NCI-H510A (cell line): ENCODE measurements around the gene BCORL1.

ENCODE experiments used
- DNase-seq: peaks from one replicate; lab custom pipeline; 2025; lab: John Stamatoyannopoulos, UW

The BCORL1 gene

GRCh38 chrX:130014356-130014755, 31.9 kb downstream of the BCORL1 start:
- no peak for DNase-seq

GRCh38 chrX:130014770-130015169, 32.3 kb downstream of the BCORL1 start:
- DNase-seq = no peak

- DNase-seq = no peak
Observed at GRCh38 chrX:130015181-130015580, 32.7 kb downstream of the BCORL1 start.

- no peak for DNase-seq
Observed at GRCh38 chrX:130018143-130018542, 35.7 kb downstream of the BCORL1 start.

- no peak for DNase-seq
Observed at GRCh38 chrX:130020661-130021324, 38.4 kb downstream of the BCORL1 start.

GRCh38 chrX:130024127-130024526, 41.7 kb downstream of the BCORL1 start:
- peak; percentile 0 for DNase-seq

- no peak for DNase-seq
Observed at GRCh38 chrX:130025256-130025655, 42.8 kb downstream of the BCORL1 start.

GRCh38 chrX:130027569-130027968, 45.1 kb downstream of the BCORL1 start:
- DNase-seq = no peak

- DNase-seq = peak; percentile 1
Observed at GRCh38 chrX:130028196-130028595, 45.8 kb downstream of the BCORL1 start.

GRCh38 chrX:130030826-130031225, 48.4 kb downstream of the BCORL1 start:
- no peak for DNase-seq

GRCh38 chrX:130032552-130032951, 50.1 kb downstream of the BCORL1 start:
- no peak for DNase-seq

- no peak for DNase-seq
Observed at GRCh38 chrX:130034178-130034577, 51.7 kb downstream of the BCORL1 start.

- DNase-seq = no peak
Observed at GRCh38 chrX:130039847-130040246, 57.4 kb downstream of the BCORL1 start.

GRCh38 chrX:130047416-130047815, 65.0 kb downstream of the BCORL1 start:
- no peak for DNase-seq

GRCh38 chrX:130048686-130049222, 66.3 kb downstream of the BCORL1 start:
- DNase-seq = no peak

- DNase-seq = no peak
Observed at GRCh38 chrX:130049821-130050220, 67.4 kb downstream of the BCORL1 start.

- DNase-seq = no peak
Observed at GRCh38 chrX:130051176-130051845, 68.9 kb downstream of the BCORL1 start.

GRCh38 chrX:130053236-130053635, 70.8 kb downstream of the BCORL1 start:
- DNase-seq = no peak

- no peak for DNase-seq
Observed at GRCh38 chrX:130055103-130055502, 72.7 kb downstream of the BCORL1 start.

GRCh38 chrX:130055899-130056298, 73.5 kb downstream of the BCORL1 start:
- no peak for DNase-seq

- DNase-seq = no peak
Observed at GRCh38 chrX:130057209-130057608, 74.8 kb downstream of the BCORL1 start.

GRCh38 chrX:130058652-130059051, 76.2 kb downstream of the BCORL1 start:
- DNase-seq = no peak
